Measurements from ENCODE around the gene DNAJA3.

DNAJA3 gene

GRCh38 chr16:4431023-4431422, 5.4 kb downstream of the DNAJA3 start:
- H3K4me1 ChIP-seq = peaks cover 13 to 16% (median 14%) of the 10 kb centered on the region in 10 experiments
- no peak overlapping the region for H3K4me3 ChIP-seq
- H3K9ac ChIP-seq = no peak overlapping the region
- TF ChIP-seq Cebpa-rat (IDR thresholded peaks at IDR 0.05) = no peak
- H3K27ac ChIP-seq = no peak overlapping the region
- peaks cover 0 to 84% (median 28%) of the 10 kb centered on the region in 11 experiments; a peak in 13 of 22 replicates for H4K20me1 ChIP-seq
- peaks cover 47 to 92% (median 77%) of the 10 kb centered on the region in 11 experiments for H3K36me3 ChIP-seq
- no peaks in the 10 kb centered on the region for H3K9me3 ChIP-seq (replicated peaks in 1 of 11)
- no peaks in the 10 kb centered on the region for H3K27me3 ChIP-seq
- H3K4me2 ChIP-seq = no peak overlapping the region

GRCh38 chr16:4433228-4433627, 7.6 kb downstream of the DNAJA3 start:
- H3K4me3 ChIP-seq = no peak overlapping the region
- no peaks in the 10 kb centered on the region for H3K27me3 ChIP-seq
- no peaks in the 10 kb centered on the region for H3K9me3 ChIP-seq (replicated peaks in 1 of 11)
- peaks cover 0 to 12% (median 8%) of the 10 kb centered on the region in 10 experiments; a peak in 10 of 20 replicates for H3K4me1 ChIP-seq
- TF ChIP-seq Cebpa-rat (IDR thresholded peaks at IDR 0.05) = no peak
- peaks cover 0 to 88% (median 28%) of the 10 kb centered on the region in 11 experiments; a peak in 13 of 22 replicates for H4K20me1 ChIP-seq
- no peak overlapping the region for H3K4me2 ChIP-seq
- H3K36me3 ChIP-seq = peaks cover 69 to 100% (median 95%) of the 10 kb centered on the region in 11 experiments
- H3K9ac ChIP-seq = peak overlapping the region in 1 of 11 experiments; percentile 35; a peak in 1 of 22 replicates
- H3K27ac ChIP-seq = no peak overlapping the region

- H3K36me3 ChIP-seq = peaks cover 78 to 100% (median 97%) of the 10 kb centered on the region in 11 experiments
These were observed 8.5 kb downstream of the DNAJA3 start for GRCh38 chr16:4433914-4434787.

GRCh38 chr16:4435337-4436067, 9.8 kb downstream of the DNAJA3 start:
- H3K9ac ChIP-seq = no peak overlapping the region
- H3K4me2 ChIP-seq = no peak overlapping the region
- peaks cover 0 to 80% (median 22%) of the 10 kb centered on the region in 11 experiments; a peak in 14 of 22 replicates for H4K20me1 ChIP-seq
- peaks cover 0 to 18% (median 9%) of the 10 kb centered on the region in 10 experiments; a peak in 10 of 20 replicates for H3K4me1 ChIP-seq
- no peak overlapping the region for H3K4me3 ChIP-seq
- no peaks in the 10 kb centered on the region for H3K9me3 ChIP-seq (replicated peaks in 1 of 11)
- H3K36me3 ChIP-seq = peaks cover 90 to 100% (median 98%) of the 10 kb centered on the region in 11 experiments
- no peak overlapping the region for H3K27ac ChIP-seq
- H3K27me3 ChIP-seq = no peaks in the 10 kb centered on the region
- no peak for TF ChIP-seq Cebpa-rat (IDR thresholded peaks at IDR 0.05)

More at GRCh38 chr16:4433914-4434787, 8.5 kb downstream of the DNAJA3 start:
- no peak for TF ChIP-seq Cebpa-rat (IDR thresholded peaks at IDR 0.05)
- H3K4me1 ChIP-seq = peaks cover 0 to 15% (median 9%) of the 10 kb centered on the region in 10 experiments; a peak in 10 of 20 replicates
- H3K9me3 ChIP-seq (replicated peaks in 1 of 11) = no peaks in the 10 kb centered on the region
- H3K4me2 ChIP-seq = no peak overlapping the region
- no peaks in the 10 kb centered on the region for H3K27me3 ChIP-seq
- H3K27ac ChIP-seq = no peak overlapping the region
- no peak overlapping the region; a peak in 1 of 22 replicates for H3K9ac ChIP-seq
- peaks cover 0 to 81% (median 25%) of the 10 kb centered on the region in 11 experiments; a peak in 13 of 22 replicates for H4K20me1 ChIP-seq
- H3K4me3 ChIP-seq = no peak overlapping the region

- Histone ChIP-seq H3K36me3 (peaks cover 91 to 100% (median 99%) of the 10 kb centered on the region in 11 experiments), H3K4me3 (no peak overlapping the region), H3K27ac (no peak overlapping the region), H3K9ac (no peak overlapping the region), H4K20me1 (peaks cover 0 to 82% (median 35%) of the 10 kb centered on the region in 11 experiments; a peak in 14 of 22 replicates), H3K4me1 (peaks cover 0 to 18% (median 9%) of the 10 kb centered on the region in 10 experiments; a peak in 10 of 20 replicates), H3K9me3 (replicated peaks in 1 of 11) (no peaks in the 10 kb centered on the region), H3K4me2 (no peak overlapping the region; a peak in 1 of 22 replicates), H3K27me3 (no peaks in the 10 kb centered on the region)
- TF ChIP-seq Cebpa-rat (IDR thresholded peaks at IDR 0.05) = no peak
These were observed 11.7 kb downstream of the DNAJA3 start for GRCh38 chr16:4437366-4437765.

- Histone ChIP-seq H3K36me3 (peaks cover 99 to 100% (median 100%) of the 10 kb centered on the region in 11 experiments), H3K4me1 (peaks cover 0 to 6% (median 0%) of the 10 kb centered on the region in 10 experiments; a peak in 2 of 20 replicates)
These were observed 16.7 kb downstream of the DNAJA3 start for GRCh38 chr16:4442371-4442770.

GRCh38 chr16:4443271-4443670, 17.6 kb downstream of the DNAJA3 start:
- H3K27me3 ChIP-seq = no peaks in the 10 kb centered on the region
- H3K4me1 ChIP-seq = peaks cover 0 to 6% (median 0%) of the 10 kb centered on the region in 10 experiments; a peak in 2 of 20 replicates
- TF ChIP-seq Cebpa-rat (IDR thresholded peaks at IDR 0.05) = no peak
- H3K4me2 ChIP-seq = no peak overlapping the region
- H3K36me3 ChIP-seq = peaks cover 99 to 100% (median 100%) of the 10 kb centered on the region in 11 experiments
- H3K27ac ChIP-seq = no peak overlapping the region
- no peak overlapping the region for H3K9ac ChIP-seq
- H4K20me1 ChIP-seq = peaks cover 0 to 76% (median 35%) of the 10 kb centered on the region in 11 experiments; a peak in 14 of 22 replicates
- no peaks in the 10 kb centered on the region for H3K9me3 ChIP-seq (replicated peaks in 1 of 11)
- no peak overlapping the region for H3K4me3 ChIP-seq

More at GRCh38 chr16:4442371-4442770, 16.7 kb downstream of the DNAJA3 start:
- Histone ChIP-seq H3K4me3 (no peak overlapping the region), H3K9ac (no peak overlapping the region), H3K9me3 (replicated peaks in 1 of 11) (no peaks in the 10 kb centered on the region), H3K27me3 (no peaks in the 10 kb centered on the region), H3K27ac (no peak overlapping the region), H3K4me2 (no peak overlapping the region), H4K20me1 (peaks cover 0 to 75% (median 31%) of the 10 kb centered on the region in 11 experiments; a peak in 14 of 22 replicates)
- TF ChIP-seq Cebpa-rat (IDR thresholded peaks at IDR 0.05) = no peak

GRCh38 chr16:4443986-4444385, 18.3 kb downstream of the DNAJA3 start:
- Histone ChIP-seq H3K36me3 (peaks cover 99 to 100% (median 100%) of the 10 kb centered on the region in 11 experiments), H3K4me2 (no peak overlapping the region)

More at GRCh38 chr16:4443986-4444385, 18.3 kb downstream of the DNAJA3 start:
- Histone ChIP-seq H3K27me3 (no peaks in the 10 kb centered on the region), H3K9me3 (replicated peaks in 1 of 11) (no peaks in the 10 kb centered on the region), H3K4me3 (no peak overlapping the region), H3K9ac (no peak overlapping the region), H3K27ac (no peak overlapping the region), H4K20me1 (peaks cover 0 to 81% (median 35%) of the 10 kb centered on the region in 11 experiments; a peak in 14 of 22 replicates), H3K4me1 (peaks cover 0 to 4% (median 0%) of the 10 kb centered on the region in 10 experiments; a peak in 2 of 20 replicates)
- no peak for TF ChIP-seq Cebpa-rat (IDR thresholded peaks at IDR 0.05)

All from BLaER1 treated with 17β-estradiol and CSF1 and Interleukin-3, amounts not matched to agents 10 nM and 100 nM (cell line).